GM12872 (cell line): ENCODE results near the gene PTGER2.

Experiments
- TF ChIP-seq, protein P1 (sequence below): IDR thresholded peaks from 3 replicates; pipeline ENCODE4 v1.5.1; 2011; ENCODE audit warnings: low read depth, mild to moderate bottlenecking, low read length, moderate library complexity; ENCODE audit not compliant: insufficient read depth

Gene PTGER2

DNA sequence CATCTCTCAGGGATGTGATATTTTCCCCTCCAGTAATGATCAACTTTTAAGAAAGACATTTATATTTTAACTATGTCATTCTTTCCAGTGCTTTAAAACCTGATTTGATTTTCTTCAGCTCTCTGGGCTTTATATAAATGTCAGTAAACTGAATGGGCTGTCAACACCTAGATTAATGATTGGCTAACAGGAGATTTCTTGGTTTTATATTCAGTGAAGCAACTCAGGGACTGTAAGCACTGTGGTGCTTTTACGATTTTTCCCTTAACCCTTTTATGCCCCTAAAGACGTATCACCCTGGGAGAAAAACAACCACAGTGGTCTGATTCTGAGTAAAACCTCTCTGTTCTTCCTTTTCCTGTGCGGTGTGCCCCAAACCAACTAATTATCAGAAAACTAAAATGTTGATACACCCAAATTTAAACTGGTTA, 38.0 kb downstream of the PTGER2 start:
- TF ChIP-seq, protein P1, sequence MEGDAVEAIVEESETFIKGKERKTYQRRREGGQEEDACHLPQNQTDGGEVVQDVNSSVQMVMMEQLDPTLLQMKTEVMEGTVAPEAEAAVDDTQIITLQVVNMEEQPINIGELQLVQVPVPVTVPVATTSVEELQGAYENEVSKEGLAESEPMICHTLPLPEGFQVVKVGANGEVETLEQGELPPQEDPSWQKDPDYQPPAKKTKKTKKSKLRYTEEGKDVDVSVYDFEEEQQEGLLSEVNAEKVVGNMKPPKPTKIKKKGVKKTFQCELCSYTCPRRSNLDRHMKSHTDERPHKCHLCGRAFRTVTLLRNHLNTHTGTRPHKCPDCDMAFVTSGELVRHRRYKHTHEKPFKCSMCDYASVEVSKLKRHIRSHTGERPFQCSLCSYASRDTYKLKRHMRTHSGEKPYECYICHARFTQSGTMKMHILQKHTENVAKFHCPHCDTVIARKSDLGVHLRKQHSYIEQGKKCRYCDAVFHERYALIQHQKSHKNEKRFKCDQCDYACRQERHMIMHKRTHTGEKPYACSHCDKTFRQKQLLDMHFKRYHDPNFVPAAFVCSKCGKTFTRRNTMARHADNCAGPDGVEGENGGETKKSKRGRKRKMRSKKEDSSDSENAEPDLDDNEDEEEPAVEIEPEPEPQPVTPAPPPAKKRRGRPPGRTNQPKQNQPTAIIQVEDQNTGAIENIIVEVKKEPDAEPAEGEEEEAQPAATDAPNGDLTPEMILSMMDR: no peak

DNA sequence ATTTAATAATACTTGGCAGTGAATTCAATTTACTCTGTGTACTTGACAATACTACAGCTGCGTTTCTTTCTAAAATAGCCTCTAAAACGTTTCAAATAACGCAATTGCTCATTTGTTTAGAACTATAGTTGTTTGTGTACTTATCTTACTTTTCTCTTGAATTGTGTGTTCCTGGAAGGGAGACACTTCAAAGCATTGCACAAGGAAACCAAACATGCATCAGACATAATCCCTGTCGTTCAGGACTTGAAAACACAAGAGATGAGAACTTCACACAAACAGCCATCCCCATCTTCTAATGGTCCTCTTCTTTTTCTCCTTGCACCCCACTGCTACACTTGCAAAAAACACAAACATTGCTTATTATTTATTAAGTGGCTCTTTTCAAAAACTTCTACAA, 38.5 kb downstream of the PTGER2 start:
- TF ChIP-seq, protein P1: no peak

DNA sequence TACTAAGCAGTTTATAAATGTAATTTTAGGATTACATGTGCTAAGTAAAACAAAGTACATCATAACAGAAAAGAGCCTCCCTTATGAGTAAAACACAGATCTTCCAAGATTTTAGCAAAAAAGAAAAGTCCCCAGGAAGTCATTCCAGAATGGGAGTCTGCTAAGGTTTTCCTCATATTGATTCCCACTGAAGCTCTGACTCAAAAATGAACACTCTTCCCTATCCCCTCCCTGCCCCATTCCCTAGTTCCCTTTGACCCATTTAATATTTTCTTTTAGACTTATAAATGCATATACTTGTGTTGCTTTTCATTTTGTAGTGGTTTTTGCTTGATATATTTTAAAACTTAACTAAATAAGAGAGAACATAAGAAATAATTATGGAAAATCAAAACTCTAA, 40.1 kb downstream of the PTGER2 start:
- TF ChIP-seq, protein P1: no peak

DNA sequence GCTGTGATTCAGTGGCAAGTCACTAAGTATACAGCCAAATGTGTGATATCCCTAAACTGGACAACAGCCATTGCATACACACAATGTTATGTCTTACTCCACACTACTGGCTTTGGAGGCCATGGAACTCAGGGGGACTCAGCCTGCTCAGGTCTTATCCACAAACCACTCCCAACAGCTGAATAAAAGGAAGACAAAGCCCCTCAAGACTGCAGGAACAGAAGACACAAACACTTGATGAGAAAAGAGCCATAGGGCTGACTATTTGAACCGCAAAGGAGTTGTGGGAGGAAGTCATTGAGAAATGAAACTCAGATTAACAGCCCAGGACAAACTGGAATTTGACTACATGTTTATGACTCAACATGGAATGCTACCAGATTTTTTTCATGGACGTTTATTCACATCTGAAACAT, 40.9 kb downstream of the PTGER2 start:
- TF ChIP-seq, protein P1: no peak

DNA sequence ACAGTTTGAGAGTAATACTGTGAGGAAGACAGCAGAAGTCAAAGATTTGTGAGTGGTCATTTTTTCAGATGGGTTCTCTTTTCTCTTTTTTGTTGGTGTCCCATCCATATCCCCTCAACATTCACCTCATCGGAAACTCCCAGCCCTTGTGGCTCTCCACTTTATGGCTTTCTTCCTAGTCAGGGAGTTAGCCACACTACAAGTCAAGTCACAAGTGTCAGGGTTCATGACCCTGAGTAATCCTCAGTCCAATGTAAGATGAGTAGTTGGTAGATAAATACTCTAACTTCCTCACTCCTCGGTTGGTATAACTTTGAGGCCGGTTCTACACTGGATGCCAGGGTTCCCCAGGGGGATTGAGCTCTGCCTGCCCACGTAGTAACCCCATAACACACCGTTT, 41.4 kb downstream of the PTGER2 start:
- TF ChIP-seq, protein P1: no peak

DNA sequence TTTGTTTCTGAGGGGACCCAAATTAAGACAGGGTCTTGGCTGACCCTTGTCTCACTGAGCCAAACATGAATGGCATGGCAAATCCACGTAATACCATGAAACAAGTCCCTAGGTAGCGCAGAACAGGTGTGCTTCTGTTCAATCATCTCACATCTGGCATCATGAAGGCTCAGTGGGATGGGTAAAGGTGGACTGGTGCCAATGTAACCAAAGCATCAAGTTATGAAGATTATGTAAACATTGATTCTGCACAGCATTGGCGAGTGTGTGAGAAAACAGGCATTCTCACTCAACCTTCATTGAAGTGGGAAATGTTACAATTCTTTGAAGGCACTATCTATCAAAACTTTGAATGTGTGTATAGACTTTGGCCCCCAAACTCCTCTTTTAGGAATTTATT, 41.9 kb downstream of the PTGER2 start:
- TF ChIP-seq, protein P1: no peak

DNA sequence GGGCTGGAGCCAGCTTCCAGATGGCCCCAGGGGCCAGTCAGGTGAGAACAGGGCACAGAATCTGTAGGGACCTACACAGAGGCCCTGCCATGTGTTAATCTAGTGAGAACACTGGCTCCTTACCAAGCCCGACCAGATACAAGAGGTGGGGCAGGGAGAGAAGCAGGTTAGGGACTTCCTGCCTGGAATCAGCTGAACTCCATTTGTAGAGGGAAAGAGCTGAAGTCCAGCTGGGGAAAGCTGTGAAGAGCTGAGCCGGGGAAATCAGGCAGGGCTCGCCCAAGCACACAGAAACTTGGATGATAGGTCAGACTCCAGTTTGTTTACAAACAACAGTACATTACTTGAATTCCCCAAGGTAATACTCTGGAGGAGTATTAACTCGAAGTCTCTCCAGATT, 46.7 kb downstream of the PTGER2 start:
- TF ChIP-seq, protein P1: no peak
